ENCODE results near the gene KLF3.
"Not testable (repeated sequence)": the region's sequence is repeated elsewhere in the genome, so short reads cannot be mapped to it uniquely, and the experiment has no call there.

KLF3 gene

GRCh38 chr4:38663801-38664705, at the start of gene KLF3:
Gene KLF3 (plus strand): TSS chr4:38664199. CDS start chr4:38680626, 16,427 bp downstream.
- DNase-seq (ENCODE audit: low spot score): peak; percentile 77

GRCh38 chr4:38614231-38614630, 49.8 kb upstream of the KLF3 start:
- no peak for DNase-seq (ENCODE audit: low spot score)

GRCh38 chr4:38615847-38616246, 48.2 kb upstream of the KLF3 start:
- no peak for DNase-seq (ENCODE audit: low spot score)

GRCh38 chr4:38618505-38618904, 45.5 kb upstream of the KLF3 start:
- no peak for DNase-seq (ENCODE audit: low spot score)

- no peak for DNase-seq (ENCODE audit: low spot score)
Observed at GRCh38 chr4:38619316-38619715, 44.7 kb upstream of the KLF3 start.

- DNase-seq (ENCODE audit: low spot score): no peak
Observed at GRCh38 chr4:38620065-38620464, 43.9 kb upstream of the KLF3 start.

- no peak for DNase-seq (ENCODE audit: low spot score)
Observed at GRCh38 chr4:38620527-38621027, 43.4 kb upstream of the KLF3 start.

- no peak for DNase-seq (ENCODE audit: low spot score)
Observed at GRCh38 chr4:38621028-38621684, 42.8 kb upstream of the KLF3 start.

- DNase-seq (ENCODE audit: low spot score): no peak
Observed at GRCh38 chr4:38621831-38622230, 42.2 kb upstream of the KLF3 start.

- not testable (repeated sequence) for DNase-seq (ENCODE audit: low spot score)
Observed at GRCh38 chr4:38622340-38622739, 41.7 kb upstream of the KLF3 start.

GRCh38 chr4:38623260-38623659, 40.7 kb upstream of the KLF3 start:
- no peak for DNase-seq (ENCODE audit: low spot score)

GRCh38 chr4:38624311-38624710, 39.7 kb upstream of the KLF3 start:
- no peak for DNase-seq (ENCODE audit: low spot score)

GRCh38 chr4:38625508-38625907, 38.5 kb upstream of the KLF3 start:
- peak; percentile 12 for DNase-seq (ENCODE audit: low spot score)

GRCh38 chr4:38626901-38627444, 37.0 kb upstream of the KLF3 start:
- not testable (repeated sequence) for DNase-seq (ENCODE audit: low spot score)

- DNase-seq (ENCODE audit: low spot score): no peak
Observed at GRCh38 chr4:38630519-38630918, 33.5 kb upstream of the KLF3 start.

- no peak for DNase-seq (ENCODE audit: low spot score)
Observed at GRCh38 chr4:38634047-38634759, 29.8 kb upstream of the KLF3 start.

GRCh38 chr4:38639242-38639641, 24.8 kb upstream of the KLF3 start:
- no peak for DNase-seq (ENCODE audit: low spot score)

GRCh38 chr4:38641811-38642210, 22.2 kb upstream of the KLF3 start:
- no peak for DNase-seq (ENCODE audit: low spot score)

- no peak for DNase-seq (ENCODE audit: low spot score)
Observed at GRCh38 chr4:38644201-38644600, 19.8 kb upstream of the KLF3 start.

- no peak for DNase-seq (ENCODE audit: low spot score)
Observed at GRCh38 chr4:38647101-38647819, 16.7 kb upstream of the KLF3 start.

GRCh38 chr4:38650133-38650532, 13.9 kb upstream of the KLF3 start:
- DNase-seq (ENCODE audit: low spot score): no peak

- DNase-seq (ENCODE audit: low spot score): no peak
Observed at GRCh38 chr4:38654273-38654672, 9.7 kb upstream of the KLF3 start.

Data from kidney capillary endothelial cell (primary cell).